ENCODE data around the gene RAB6B. TPM values are rescaled to one million over a fixed set of nuclear protein-coding genes. Genes with fewer than 3 reads are reported as not detected.

The RAB6B gene
- total RNA-seq, 1 donor from 2014 or later = 0.65 TPM

DNA sequence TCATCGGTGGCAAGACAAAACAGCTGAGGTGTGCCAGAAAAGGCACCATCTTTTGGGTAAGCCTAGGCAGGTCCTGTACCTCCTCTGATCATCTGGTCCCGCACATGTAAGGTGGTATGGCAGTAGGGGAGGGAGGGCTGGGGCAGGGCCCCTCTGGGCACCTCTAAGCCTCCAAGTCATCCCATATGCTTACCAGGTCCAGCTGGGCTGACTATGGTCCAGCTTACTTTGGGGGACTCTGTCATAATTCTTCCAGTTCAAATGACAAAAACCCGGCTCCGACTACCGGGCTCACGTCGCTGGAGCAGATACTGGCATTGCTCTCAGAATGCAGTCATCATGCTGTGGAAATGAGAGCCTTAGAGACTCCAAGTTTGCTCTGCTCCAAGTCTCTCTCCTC is 1.9 kb upstream of the RAB6B start:
- no peak overlapping the region for H3K4me3 Mint-ChIP-seq
- no peaks in the 10 kb centered on the region for H3K36me3 Mint-ChIP-seq (ENCODE audit: low read depth)

DNA sequence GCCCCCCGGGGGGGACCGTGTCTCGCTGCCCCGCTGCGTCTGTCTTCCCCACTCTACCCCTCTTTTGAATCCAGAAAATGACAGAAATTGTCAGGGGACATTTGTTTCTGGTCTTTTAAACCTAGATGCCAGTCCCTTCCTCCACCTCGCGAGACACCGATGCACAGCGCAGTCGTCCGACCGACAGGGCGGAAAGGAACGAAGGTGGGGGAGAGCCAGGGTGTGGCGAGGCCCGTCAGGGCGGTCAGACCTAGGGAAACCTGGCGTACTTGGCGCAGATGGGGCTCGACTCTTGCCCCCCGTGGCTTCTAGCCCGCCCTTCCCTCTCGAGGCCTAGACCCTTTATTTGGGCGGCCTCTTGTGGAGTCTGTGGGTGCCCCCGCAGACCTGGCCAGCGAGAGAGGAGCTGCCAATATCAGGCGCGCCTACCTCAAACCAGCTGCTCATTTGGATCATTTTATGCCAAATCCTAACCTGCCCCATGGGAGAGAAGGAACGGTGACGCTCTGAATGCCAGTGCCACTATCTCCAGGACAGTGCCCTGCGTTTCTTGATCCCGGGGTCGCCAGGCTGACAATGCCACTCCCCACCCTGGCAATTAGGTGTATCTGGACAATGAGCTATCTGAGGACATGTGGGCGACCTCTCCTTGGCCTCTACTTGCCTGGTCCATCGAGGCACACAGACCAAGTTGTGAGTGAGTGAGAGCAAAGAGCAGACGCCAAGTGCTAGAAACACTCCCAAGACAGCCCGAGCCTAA is 500 bp upstream of the RAB6B start:
- H3K4me3 Mint-ChIP-seq = peak overlapping the region; percentile 72
- H3K9me3 Mint-ChIP-seq = no peaks in the 10 kb centered on the region
- H3K27me3 Mint-ChIP-seq (ENCODE audit: insufficient read depth) = peaks cover 57% of the 10 kb centered on the region
- intact Hi-C loops (cut with micrococcal nuclease) = no loop called here
- no peaks in the 10 kb centered on the region for H3K4me1 Mint-ChIP-seq (ENCODE audit: low read depth)
- no peaks in the 10 kb centered on the region for H3K36me3 Mint-ChIP-seq (ENCODE audit: low read depth)
- H3K27ac Mint-ChIP-seq = no peak overlapping the region
- no peak for DNase-seq (ENCODE audit: low spot score)

More for the DNA sequence above, 1.9 kb upstream of the RAB6B start:
- Mint-ChIP-seq H3K4me1 (ENCODE audit: low read depth) (no peaks in the 10 kb centered on the region), H3K27me3 (ENCODE audit: insufficient read depth) (peaks cover 59% of the 10 kb centered on the region), H3K27ac (no peak overlapping the region), H3K9me3 (no peaks in the 10 kb centered on the region)
- intact Hi-C loops (cut with micrococcal nuclease) = no loop called here
- no peak for DNase-seq (ENCODE audit: low spot score)

DNA sequence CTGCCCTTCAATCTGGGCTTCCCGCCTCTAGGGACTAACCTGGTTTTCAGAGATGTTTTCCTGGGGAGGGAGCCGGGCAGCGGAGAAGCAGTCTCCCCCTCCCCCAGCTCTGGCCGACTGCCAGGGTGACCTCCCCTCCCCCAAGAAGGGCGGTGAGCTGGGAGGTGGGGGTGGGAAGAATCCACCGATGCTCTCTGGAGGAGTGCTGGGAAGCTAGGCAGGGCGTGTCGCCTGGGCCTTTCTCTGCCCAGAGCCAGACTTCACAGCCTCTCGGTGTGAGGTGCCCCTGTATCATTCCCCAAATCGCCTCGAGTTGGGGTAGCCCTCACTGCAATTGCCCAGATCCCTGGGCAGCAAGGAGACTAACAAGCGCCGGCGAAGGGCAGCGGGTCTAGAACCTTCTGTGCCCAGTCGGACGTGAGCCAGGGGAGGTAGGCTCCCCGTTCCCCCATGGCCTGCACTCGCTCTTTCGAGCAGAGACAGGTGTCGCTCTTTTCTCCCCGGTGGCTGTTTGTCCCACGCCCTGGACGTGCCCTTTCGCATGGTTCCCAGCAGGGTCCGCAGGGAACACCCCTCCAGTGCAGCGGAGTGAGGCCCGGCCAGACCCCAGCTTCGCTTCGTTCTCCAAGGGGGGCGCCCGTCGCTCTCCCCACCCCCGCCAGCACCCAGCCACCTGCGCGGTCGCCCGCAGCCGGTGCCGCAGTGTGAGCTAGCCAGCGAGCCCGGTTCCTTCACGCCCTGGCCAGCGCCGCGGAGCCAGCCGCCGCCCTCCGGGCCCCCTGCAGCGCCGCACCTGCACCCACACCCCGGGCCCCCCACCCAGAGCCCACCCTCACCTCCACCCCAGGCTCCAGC is 1.1 kb downstream of the RAB6B start:
- no peak overlapping the region for H3K4me3 Mint-ChIP-seq
- H3K36me3 Mint-ChIP-seq (ENCODE audit: low read depth) = no peaks in the 10 kb centered on the region
- intact Hi-C loops (cut with micrococcal nuclease) = no loop called here
- no peaks in the 10 kb centered on the region for H3K4me1 Mint-ChIP-seq (ENCODE audit: low read depth)
- H3K27ac Mint-ChIP-seq = no peak overlapping the region
- no peaks in the 10 kb centered on the region for H3K9me3 Mint-ChIP-seq
- DNase-seq (ENCODE audit: low spot score) = no peak
- peaks cover 50% of the 10 kb centered on the region for H3K27me3 Mint-ChIP-seq (ENCODE audit: insufficient read depth)

DNA sequence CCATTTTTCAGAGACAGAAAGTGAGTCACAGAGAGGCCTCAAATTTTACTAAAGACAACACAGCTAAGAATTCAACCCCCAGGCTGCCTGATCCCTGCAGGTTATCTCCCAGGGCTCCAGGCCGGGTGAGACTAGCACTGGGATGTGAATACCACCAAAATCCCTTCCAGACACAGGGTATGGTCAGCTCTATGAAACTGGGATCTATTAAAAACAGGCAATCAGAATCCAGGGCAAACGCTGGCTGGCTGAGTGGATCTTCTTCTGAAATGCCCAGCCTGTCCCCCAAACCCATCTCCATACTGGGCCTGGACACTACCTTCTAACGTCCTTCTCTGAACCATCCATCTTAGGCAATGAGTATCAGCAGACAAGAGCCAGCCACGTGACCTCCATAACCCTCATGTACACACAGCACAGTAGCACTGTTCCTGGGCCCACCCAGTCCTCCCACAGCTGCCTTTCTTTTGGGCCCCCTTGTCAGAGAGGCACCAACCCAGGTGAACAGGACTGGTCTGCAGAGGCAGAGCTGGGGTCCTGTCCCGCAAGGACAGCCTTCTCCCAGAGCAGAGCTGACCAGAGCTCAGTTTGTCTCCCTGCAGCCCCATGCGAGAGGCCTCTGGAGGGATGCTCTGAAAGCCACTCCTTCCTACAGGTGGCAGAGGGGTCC is 1.9 kb downstream of the RAB6B start:
- no peak overlapping the region for H3K4me3 Mint-ChIP-seq
- no peaks in the 10 kb centered on the region for H3K9me3 Mint-ChIP-seq
- H3K4me1 Mint-ChIP-seq (ENCODE audit: low read depth) = no peaks in the 10 kb centered on the region
- H3K27me3 Mint-ChIP-seq (ENCODE audit: insufficient read depth) = peaks cover 49% of the 10 kb centered on the region
- DNase-seq (ENCODE audit: low spot score) = no peak
- H3K36me3 Mint-ChIP-seq (ENCODE audit: low read depth) = no peaks in the 10 kb centered on the region
- intact Hi-C loops (cut with micrococcal nuclease) = no loop called here
- no peak overlapping the region for H3K27ac Mint-ChIP-seq

DNA sequence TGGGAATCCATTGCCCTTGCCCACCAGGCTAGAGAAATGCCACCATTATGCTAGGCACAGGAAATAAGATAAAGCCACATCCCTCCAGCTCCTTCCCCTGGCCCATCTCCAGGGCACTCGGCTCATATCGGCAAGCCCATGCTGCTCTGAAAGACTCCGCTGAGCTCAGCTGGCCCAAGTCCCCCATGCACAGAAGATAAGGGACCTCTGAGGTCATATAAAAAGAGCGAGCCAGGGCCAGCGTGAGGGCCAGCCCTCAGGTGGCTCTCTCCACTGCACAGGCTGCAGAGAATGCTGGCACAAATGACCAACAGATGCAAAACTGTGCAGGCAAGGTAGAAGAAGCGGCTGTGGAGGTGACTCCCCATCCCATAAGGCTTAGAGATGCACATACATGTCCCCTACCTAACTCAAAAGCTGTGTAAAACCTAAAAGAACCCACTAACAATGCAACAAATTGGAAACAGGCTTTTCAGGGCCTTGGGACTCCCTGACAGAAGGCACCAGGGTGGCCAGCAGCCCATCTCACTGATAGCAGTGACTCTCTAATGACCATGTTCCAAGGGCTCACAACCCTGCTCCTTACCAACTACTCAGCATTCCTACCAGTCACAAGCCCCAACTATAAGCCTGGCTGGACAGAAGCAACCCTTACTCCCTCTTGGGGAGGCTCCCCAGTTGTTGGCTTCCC is 3.0 kb downstream of the RAB6B start:
- Mint-ChIP-seq H3K36me3 (ENCODE audit: low read depth) (no peaks in the 10 kb centered on the region), H3K9me3 (no peaks in the 10 kb centered on the region), H3K27me3 (ENCODE audit: insufficient read depth) (peaks cover 45% of the 10 kb centered on the region), H3K4me3 (no peak overlapping the region), H3K27ac (no peak overlapping the region), H3K4me1 (ENCODE audit: low read depth) (no peaks in the 10 kb centered on the region)
- DNase-seq (ENCODE audit: low spot score) = no peak
- intact Hi-C loops (cut with micrococcal nuclease) = no loop called here

DNA sequence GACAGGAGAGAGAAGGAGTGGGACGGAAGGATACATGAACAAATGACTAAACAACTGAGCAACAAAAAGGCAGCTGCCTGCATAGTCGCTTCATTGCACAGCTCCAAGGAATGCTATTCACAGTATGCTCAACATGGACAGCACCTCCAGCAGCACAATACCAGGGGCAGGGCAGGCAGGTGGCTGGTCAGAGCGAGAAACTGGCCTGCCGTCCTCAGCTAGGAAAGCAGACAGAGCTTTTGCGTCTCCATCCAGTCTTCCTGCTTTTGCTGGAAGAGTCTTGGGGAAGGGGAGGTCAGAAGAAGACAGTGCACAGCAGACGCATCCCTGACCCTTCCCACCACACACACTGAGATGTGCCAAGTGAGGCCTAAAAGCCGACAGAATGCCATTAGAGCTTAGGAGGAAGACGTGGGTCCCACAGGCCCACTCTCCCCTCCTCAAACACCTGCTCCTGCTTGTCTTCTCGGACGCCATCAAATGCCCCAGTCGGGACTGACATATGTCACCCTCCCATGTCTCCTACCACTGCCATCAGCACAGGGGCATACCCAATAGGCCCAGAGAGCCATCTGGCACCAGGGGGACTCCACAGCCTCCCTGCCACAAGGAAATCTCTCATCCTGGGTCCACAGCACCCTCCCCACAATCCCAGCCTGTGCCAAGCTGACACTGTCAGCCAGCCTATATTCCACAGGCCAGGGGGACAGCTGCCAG is 3.9 kb downstream of the RAB6B start:
- intact Hi-C loops (cut with micrococcal nuclease) = no loop called here
- Mint-ChIP-seq H3K9me3 (no peaks in the 10 kb centered on the region), H3K4me3 (no peak overlapping the region), H3K27ac (no peak overlapping the region), H3K4me1 (ENCODE audit: low read depth) (no peaks in the 10 kb centered on the region), H3K36me3 (ENCODE audit: low read depth) (no peaks in the 10 kb centered on the region), H3K27me3 (ENCODE audit: insufficient read depth) (peaks cover 38% of the 10 kb centered on the region)
- DNase-seq (ENCODE audit: low spot score) = no peak

DNA sequence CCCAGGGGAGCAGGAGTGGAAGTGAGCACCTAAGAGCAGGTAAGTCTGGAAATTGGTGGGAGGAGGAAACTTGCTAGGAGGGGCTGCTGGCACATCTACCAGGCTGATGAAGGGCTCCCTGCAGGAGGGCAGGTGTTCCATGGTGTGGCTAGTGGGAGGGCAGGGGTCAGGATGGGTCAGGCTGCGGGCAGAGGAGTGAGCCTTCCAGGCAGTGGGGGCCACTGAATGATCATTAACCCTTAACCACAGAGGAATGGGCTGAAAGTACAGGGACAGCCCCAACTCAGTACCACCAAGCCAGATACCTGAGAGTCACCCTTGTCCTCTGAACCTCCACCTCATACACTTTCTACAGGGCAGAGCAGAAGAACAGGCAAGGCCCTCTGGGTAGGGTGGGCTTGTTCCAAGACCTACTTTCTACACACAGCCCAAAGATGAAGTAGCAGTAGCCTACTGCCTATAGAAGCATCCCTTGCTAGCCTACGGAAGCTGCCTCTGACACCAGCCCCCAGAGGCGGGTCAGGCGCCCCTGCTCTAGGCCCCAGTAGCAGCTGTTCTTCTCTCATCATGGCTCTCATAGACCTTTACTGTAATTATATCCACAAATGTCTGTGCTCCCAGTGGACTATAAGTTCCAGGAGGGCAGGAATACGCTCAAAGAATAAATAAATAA is 4.6 kb downstream of the RAB6B start:
- no peaks in the 10 kb centered on the region for H3K9me3 Mint-ChIP-seq
- DNase-seq (ENCODE audit: low spot score) = no peak
- no peak overlapping the region for H3K4me3 Mint-ChIP-seq
- peaks cover 32% of the 10 kb centered on the region for H3K27me3 Mint-ChIP-seq (ENCODE audit: insufficient read depth)
- intact Hi-C loops (cut with micrococcal nuclease) = no loop called here
- H3K27ac Mint-ChIP-seq = no peak overlapping the region
- H3K4me1 Mint-ChIP-seq (ENCODE audit: low read depth) = no peaks in the 10 kb centered on the region
- H3K36me3 Mint-ChIP-seq (ENCODE audit: low read depth) = no peaks in the 10 kb centered on the region

DNA sequence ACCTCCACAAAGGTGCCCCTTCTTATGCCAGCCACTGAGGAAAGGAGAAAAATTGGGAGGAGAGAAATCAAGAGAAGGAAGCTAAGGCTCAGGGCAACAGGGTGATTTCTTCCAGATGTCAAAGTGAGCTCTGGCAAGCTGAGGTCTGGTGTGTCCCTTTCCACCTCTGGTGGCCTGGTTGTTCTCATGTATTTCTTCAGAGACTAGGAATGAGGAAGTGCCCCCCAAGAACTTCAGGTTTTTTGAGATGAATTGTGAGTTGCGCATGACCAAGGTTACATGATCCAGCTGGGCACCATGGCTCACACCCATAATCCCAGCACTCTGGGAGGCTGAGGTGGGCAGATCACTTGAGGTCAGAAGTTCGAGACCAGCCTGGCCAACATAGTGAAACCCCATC is 5.6 kb downstream of the RAB6B start:
- DNase-seq (ENCODE audit: low spot score) = no peak
- Mint-ChIP-seq H3K9me3 (no peaks in the 10 kb centered on the region), H3K27me3 (ENCODE audit: insufficient read depth) (peaks cover 29% of the 10 kb centered on the region), H3K36me3 (ENCODE audit: low read depth) (no peaks in the 10 kb centered on the region), H3K4me1 (ENCODE audit: low read depth) (no peaks in the 10 kb centered on the region), H3K4me3 (no peak overlapping the region), H3K27ac (no peak overlapping the region)
- intact Hi-C loops (cut with micrococcal nuclease) = no loop called here

DNA sequence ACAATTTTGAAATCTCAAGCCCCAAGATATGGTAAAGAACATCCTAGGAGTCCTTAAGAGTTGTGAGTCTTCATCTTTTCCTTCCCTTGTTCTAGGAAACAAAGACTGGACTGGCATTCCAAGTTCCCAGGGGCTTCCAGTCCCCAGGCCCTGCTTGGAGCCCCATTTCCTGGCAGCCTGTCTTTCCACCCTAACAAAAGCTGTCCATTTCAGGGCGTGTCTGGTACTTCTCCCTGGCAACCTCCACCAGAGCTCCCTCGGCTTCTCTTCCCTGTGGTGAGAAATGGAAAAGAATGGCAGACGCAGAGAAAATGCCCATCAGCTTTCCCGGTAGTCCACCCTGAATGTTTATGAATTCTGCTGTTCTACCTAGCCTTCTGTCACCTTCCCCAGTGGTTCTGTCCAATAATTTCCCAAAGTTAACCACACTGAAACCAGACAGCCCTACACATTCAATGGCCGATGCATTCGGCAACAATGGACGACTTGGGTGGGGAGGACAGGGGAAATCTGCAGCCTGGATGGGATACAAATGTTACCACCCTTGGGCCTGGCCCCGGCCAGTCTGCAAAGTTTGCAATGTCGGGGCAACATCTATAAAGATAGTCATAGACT is 6.8 kb downstream of the RAB6B start:
- H3K4me3 Mint-ChIP-seq = no peak overlapping the region
- no peaks in the 10 kb centered on the region for H3K4me1 Mint-ChIP-seq (ENCODE audit: low read depth)
- no peaks in the 10 kb centered on the region for H3K9me3 Mint-ChIP-seq
- intact Hi-C loops (cut with micrococcal nuclease) = no loop called here
- H3K27me3 Mint-ChIP-seq (ENCODE audit: insufficient read depth) = peaks cover 23% of the 10 kb centered on the region
- H3K27ac Mint-ChIP-seq = no peak overlapping the region
- no peaks in the 10 kb centered on the region for H3K36me3 Mint-ChIP-seq (ENCODE audit: low read depth)
- no peak for DNase-seq (ENCODE audit: low spot score)

DNA sequence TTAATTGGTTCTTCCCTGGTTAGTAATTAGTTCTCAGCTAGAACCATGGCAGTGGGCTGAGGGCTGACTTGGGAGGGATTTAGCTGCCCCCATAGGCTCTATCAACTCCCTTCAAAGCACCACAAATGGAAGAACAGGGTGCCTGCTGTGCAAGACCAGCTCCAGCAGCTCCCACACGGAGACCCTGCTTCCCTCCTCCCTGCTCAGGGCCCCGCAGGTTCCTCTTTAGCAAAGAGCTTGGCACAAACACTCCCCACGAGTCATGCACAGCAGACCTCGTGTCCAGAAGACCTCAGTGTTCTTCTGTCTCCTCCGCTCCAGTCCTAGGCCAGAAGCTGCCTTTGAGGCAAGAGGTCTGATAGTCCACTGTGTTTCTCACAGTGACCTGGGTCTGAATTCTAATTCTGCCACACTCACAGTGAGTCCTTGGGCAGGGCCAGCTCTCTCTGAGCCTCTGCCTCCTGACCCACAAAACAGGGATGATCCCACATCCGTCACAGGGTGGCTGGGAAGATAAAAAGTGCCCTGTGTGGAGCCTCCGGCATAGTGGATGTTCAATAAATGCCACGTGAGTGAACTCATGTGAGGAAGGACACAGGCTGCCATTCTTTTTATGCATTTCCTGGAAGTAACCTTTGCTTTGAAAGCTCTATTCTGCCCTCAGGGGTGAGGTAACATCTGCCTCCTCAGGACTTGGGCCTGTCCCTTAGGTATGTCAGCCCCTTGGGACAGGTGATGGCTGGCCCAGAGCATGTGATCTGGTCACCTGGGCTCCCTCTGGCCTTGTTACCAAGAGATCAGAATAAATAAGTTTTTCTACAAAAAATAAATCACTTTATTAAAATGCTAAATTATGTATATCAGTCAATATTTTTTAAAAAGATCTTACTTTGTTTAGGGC is 7.6 kb downstream of the RAB6B start:
- H3K9me3 Mint-ChIP-seq = no peaks in the 10 kb centered on the region
- no peak overlapping the region for H3K4me3 Mint-ChIP-seq
- intact Hi-C loops (cut with micrococcal nuclease) = no loop called here
- no peaks in the 10 kb centered on the region for H3K36me3 Mint-ChIP-seq (ENCODE audit: low read depth)
- no peak for DNase-seq (ENCODE audit: low spot score)
- no peaks in the 10 kb centered on the region for H3K4me1 Mint-ChIP-seq (ENCODE audit: low read depth)
- H3K27me3 Mint-ChIP-seq (ENCODE audit: insufficient read depth) = peaks cover 16% of the 10 kb centered on the region
- H3K27ac Mint-ChIP-seq = no peak overlapping the region
